ENCODE results near the gene RHEBL1. TPM values are rescaled to one million over a fixed set of nuclear protein-coding genes. Genes with fewer than 3 reads are reported as not detected.
A peak's percentile ranks its signal among the peaks of the same experiment; 100 is the strongest.

The RHEBL1 gene
- polyA plus RNA-seq, 3 donors = 0.17 to 0.96 (median 0.50) TPM

DNA sequence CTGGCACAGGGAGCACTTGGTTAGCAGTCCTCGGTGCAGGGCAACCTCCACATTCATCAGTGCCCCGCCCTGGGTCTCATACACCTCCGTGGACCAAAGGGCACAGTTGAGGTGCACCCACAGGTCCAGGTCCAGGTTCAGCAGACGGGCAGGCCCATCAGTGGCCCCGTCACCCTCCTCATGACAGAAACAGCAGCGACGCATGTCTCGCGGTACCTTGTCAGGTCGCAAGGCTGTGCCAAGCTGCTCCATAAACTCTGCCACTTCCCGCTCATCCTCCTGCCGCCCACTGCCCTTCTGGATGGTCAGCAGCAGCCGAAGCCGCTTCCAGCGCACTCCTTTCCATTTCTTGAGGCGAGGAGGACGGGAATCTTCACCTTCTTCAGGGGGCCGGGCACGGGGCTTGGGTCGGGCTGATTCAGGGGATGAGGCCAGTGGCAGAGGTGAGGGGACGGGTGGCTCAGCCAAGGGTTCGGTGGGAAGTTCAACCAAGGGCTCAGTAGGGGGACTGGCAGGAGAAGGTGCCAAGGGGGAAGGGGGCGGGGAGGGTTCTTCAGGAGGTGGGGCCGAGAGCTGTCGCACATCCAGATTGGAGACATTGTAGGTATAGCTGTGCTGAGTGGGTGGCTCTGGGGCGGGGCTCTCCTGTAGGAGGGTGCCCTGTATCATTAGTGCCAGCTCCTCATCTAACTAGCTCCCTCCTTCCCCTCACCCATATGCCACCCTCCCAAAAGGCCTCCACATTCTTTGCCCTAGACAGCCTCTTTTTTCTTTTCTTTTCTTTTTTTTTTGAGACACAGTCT lies 42.9 kb downstream of the RHEBL1 start:
- Mint-ChIP-seq H3K27ac (peak overlapping the region in 5 of 7 donors; percentile 11 to 90 (median 83)), H3K4me3 (no peak overlapping the region), H3K4me1 (peaks cover 14% of the 10 kb centered on the region), H3K9me3 (no peaks in the 10 kb centered on the region), H3K27me3 (ENCODE audit: low read depth in 3 of 3) (peaks cover 0 to 1% (median 0%) of the 10 kb centered on the region in 3 donors), H3K36me3 (peaks cover 80 to 96% of the 10 kb centered on the region in 2 donors)
- Histone ChIP-seq H3K27ac (ENCODE audit: low read depth in 1 of 2, low read length in 2 of 2) (no peak overlapping the region), H3K9me3 (replicated peaks in 1 of 2; ENCODE audit: control insufficient read depth in 1 of 2, insufficient read depth in 1 of 2, low read length in 2 of 2) (no peaks in the 10 kb centered on the region), H3K36me3 (replicated peaks in 1 of 2; ENCODE audit: control insufficient read depth in 1 of 2, insufficient read depth in 2 of 2, low read length in 2 of 2) (peaks cover 95 to 100% of the 10 kb centered on the region in 2 donors), H3K79me2 (ENCODE audit: insufficient read depth, low read length) (peaks cover 10% of the 10 kb centered on the region), H4K20me1 (ENCODE audit: insufficient read depth, low read length) (peaks cover 77% of the 10 kb centered on the region), H3K27me3 (ENCODE audit: control insufficient read depth in 2 of 2, insufficient read depth in 2 of 2, low read length in 2 of 2) (no peaks in the 10 kb centered on the region), H3K4me3 (replicated peaks in 1 of 3; ENCODE audit: low read depth in 2 of 3, low read length in 3 of 3) (no peak overlapping the region), H3K4me2 (replicated peaks; ENCODE audit: extremely low read depth, low read length, poor library complexity, severe bottlenecking) (no peak overlapping the region), H3K4me1 (ENCODE audit: control insufficient read depth in 1 of 2, insufficient read depth in 2 of 2, low read length in 2 of 2) (no peaks in the 10 kb centered on the region), H2AFZ (ENCODE audit: insufficient read depth, low read depth, low read length, poor library complexity, severe bottlenecking) (no peak overlapping the region), H3K9ac (ENCODE audit: insufficient read depth, low read length, poor library complexity, severe bottlenecking) (no peak overlapping the region)
- intact Hi-C loops (cut with micrococcal nuclease) = no loop called here
- peak in 1 of 3 donors; percentile 4 for DNase-seq
- TF ChIP-seq, protein P1, sequence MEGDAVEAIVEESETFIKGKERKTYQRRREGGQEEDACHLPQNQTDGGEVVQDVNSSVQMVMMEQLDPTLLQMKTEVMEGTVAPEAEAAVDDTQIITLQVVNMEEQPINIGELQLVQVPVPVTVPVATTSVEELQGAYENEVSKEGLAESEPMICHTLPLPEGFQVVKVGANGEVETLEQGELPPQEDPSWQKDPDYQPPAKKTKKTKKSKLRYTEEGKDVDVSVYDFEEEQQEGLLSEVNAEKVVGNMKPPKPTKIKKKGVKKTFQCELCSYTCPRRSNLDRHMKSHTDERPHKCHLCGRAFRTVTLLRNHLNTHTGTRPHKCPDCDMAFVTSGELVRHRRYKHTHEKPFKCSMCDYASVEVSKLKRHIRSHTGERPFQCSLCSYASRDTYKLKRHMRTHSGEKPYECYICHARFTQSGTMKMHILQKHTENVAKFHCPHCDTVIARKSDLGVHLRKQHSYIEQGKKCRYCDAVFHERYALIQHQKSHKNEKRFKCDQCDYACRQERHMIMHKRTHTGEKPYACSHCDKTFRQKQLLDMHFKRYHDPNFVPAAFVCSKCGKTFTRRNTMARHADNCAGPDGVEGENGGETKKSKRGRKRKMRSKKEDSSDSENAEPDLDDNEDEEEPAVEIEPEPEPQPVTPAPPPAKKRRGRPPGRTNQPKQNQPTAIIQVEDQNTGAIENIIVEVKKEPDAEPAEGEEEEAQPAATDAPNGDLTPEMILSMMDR (IDR thresholded peaks at IDR 0.05) = no peak
- over 99% methylated on average over 23 of the region's 26 CpGs for WGBS (ENCODE audit: insufficient coverage)

DNA sequence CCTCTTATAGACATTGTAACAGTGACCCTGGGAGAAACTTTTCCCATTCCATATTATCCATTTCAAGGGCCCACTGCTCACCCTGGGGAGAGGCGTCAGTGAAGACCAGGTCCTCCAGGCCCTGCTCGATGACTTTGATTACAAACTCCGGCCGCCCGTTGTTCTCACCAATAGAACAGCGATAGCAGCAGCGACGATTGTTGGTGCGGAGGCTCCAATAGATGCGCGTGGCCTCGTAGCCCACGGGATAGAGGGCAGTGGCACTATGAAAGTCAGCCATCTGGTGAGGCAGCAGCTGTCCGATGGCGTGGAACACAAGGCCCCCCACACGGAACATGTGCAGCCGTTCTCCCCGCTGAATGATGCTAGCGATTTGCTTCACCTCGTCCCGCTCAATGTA lies 43.7 kb downstream of the RHEBL1 start:
- intact Hi-C loops (cut with micrococcal nuclease) = no loop called here
- H3K4me3 ChIP-seq (replicated peaks in 1 of 3; ENCODE audit: low read depth in 2 of 3, low read length in 3 of 3) = no peak overlapping the region
- Mint-ChIP-seq H3K9me3 (no peaks in the 10 kb centered on the region), H3K4me1 (peaks cover 14% of the 10 kb centered on the region), H3K4me3 (no peak overlapping the region), H3K27ac (peak overlapping the region in 5 of 7 donors; percentile 2 to 75 (median 18)), H3K27me3 (ENCODE audit: low read depth in 3 of 3) (no peaks in the 10 kb centered on the region), H3K36me3 (peaks cover 81 to 96% of the 10 kb centered on the region in 2 donors)
- no peak overlapping the region for H2AFZ ChIP-seq (ENCODE audit: insufficient read depth, low read depth, low read length, poor library complexity, severe bottlenecking)
- H3K27me3 ChIP-seq (ENCODE audit: control insufficient read depth in 2 of 2, insufficient read depth in 2 of 2, low read length in 2 of 2) = no peaks in the 10 kb centered on the region
- WGBS (ENCODE audit: insufficient coverage) = 99% methylated on average over 21 of the region's 21 CpGs
- H3K4me2 ChIP-seq (replicated peaks; ENCODE audit: extremely low read depth, low read length, poor library complexity, severe bottlenecking) = no peak overlapping the region
- peaks cover 95 to 100% of the 10 kb centered on the region in 2 donors for H3K36me3 ChIP-seq (replicated peaks in 1 of 2; ENCODE audit: control insufficient read depth in 1 of 2, insufficient read depth in 2 of 2, low read length in 2 of 2)
- peaks cover 10% of the 10 kb centered on the region for H3K79me2 ChIP-seq (ENCODE audit: insufficient read depth, low read length)
- peak overlapping the region in 1 of 2 donors; percentile 26 for H3K27ac ChIP-seq (ENCODE audit: low read depth in 1 of 2, low read length in 2 of 2)
- H3K4me1 ChIP-seq (ENCODE audit: control insufficient read depth in 1 of 2, insufficient read depth in 2 of 2, low read length in 2 of 2) = no peaks in the 10 kb centered on the region
- H3K9ac ChIP-seq (ENCODE audit: insufficient read depth, low read length, poor library complexity, severe bottlenecking) = no peak overlapping the region
- TF ChIP-seq, protein P1 (IDR thresholded peaks at IDR 0.05) = no peak
- peaks cover 69% of the 10 kb centered on the region for H4K20me1 ChIP-seq (ENCODE audit: insufficient read depth, low read length)
- no peak for DNase-seq
- no peaks in the 10 kb centered on the region for H3K9me3 ChIP-seq (replicated peaks in 1 of 2; ENCODE audit: control insufficient read depth in 1 of 2, insufficient read depth in 1 of 2, low read length in 2 of 2)
